Mesothelial cell of epicardium (in vitro differentiated cells): ENCODE results near the gene HBZ. TPM values are rescaled to one million over a fixed set of nuclear protein-coding genes. Genes with fewer than 3 reads are reported as not detected.

Experiments
- DNase-seq, 2 experiments: peaks; one replicate each; pipeline ENCODE4 v3.0.0; 2021; ENCODE audit warnings: low spot score in 2 of 2; ENCODE audit not compliant: unreplicated experiment in 2 of 2
- H3K27ac Mint-ChIP-seq: 2 replicates; pipeline ENCODE4 v1.8.0; 2021; ENCODE audit warnings: mixed read lengths
- H3K27me3 Mint-ChIP-seq: 2 replicates; pipeline ENCODE4 v1.8.0; 2021; ENCODE audit warnings: low read depth, mixed read lengths
- H3K36me3 Mint-ChIP-seq: 2 replicates; pipeline ENCODE4 v1.8.0; 2021; ENCODE audit warnings: mixed read lengths
- H3K4me1 Mint-ChIP-seq: 2 replicates; pipeline ENCODE4 v1.8.0; 2021; ENCODE audit warnings: mixed read lengths
- H3K4me3 Mint-ChIP-seq: 2 replicates; pipeline ENCODE4 v1.8.0; 2021; ENCODE audit warnings: mild to moderate bottlenecking, moderate library complexity, mixed read lengths
- H3K9me3 Mint-ChIP-seq: 2 replicates; pipeline ENCODE4 v1.8.0; 2021; ENCODE audit warnings: mixed read lengths
- CTCF ChIP-seq: fragments of 200-600 bp; sonication (generic); IDR thresholded peaks from one replicate; pipeline ENCODE4 v1.5.0; 2021; ENCODE audit warnings: antibody characterized with exemption; ENCODE audit not compliant: unreplicated experiment
- total RNA-seq: library from RNA; stranded (reverse); gene quantifications from 3 replicates; pipeline ENCODE4 v1.2.1, GENCODE V29; 2021

Gene HBZ
- total RNA-seq, 1 donor from 2014 or later, result not detected

- no peak for DNase-seq
- H3K27me3 Mint-ChIP-seq, result no peaks in the 10 kb centered on the region
- no peaks in the 10 kb centered on the region for H3K9me3 Mint-ChIP-seq
- no peaks in the 10 kb centered on the region for H3K4me1 Mint-ChIP-seq
- no peak overlapping the region for H3K4me3 Mint-ChIP-seq
- no peak overlapping the region for H3K27ac Mint-ChIP-seq
- no peak for TF ChIP-seq CTCF
- peaks cover 41% of the 10 kb centered on the region for H3K36me3 Mint-ChIP-seq
Measured at GRCh38 chr16:187330-187729, 34.9 kb downstream of the HBZ start.

GRCh38 chr16:188674-189073 lies 36.2 kb downstream of the HBZ start:
- Mint-ChIP-seq H3K9me3 (no peaks in the 10 kb centered on the region), H3K27ac (no peak overlapping the region), H3K4me1 (no peaks in the 10 kb centered on the region), H3K4me3 (no peak overlapping the region), H3K27me3 (no peaks in the 10 kb centered on the region), H3K36me3 (peaks cover 43% of the 10 kb centered on the region)
- DNase-seq, result no peak
- TF ChIP-seq CTCF, result no peak

GRCh38 chr16:189604-190186 lies 37.3 kb downstream of the HBZ start:
- peaks cover 51% of the 10 kb centered on the region for H3K36me3 Mint-ChIP-seq

GRCh38 chr16:191831-192230 lies 39.4 kb downstream of the HBZ start:
- H3K27me3 Mint-ChIP-seq, result no peaks in the 10 kb centered on the region
- no peaks in the 10 kb centered on the region for H3K4me1 Mint-ChIP-seq
- H3K36me3 Mint-ChIP-seq, result peaks cover 49% of the 10 kb centered on the region
- no peaks in the 10 kb centered on the region for H3K9me3 Mint-ChIP-seq
- no peak for TF ChIP-seq CTCF
- H3K4me3 Mint-ChIP-seq, result no peak overlapping the region
- H3K27ac Mint-ChIP-seq, result no peak overlapping the region
- DNase-seq, result no peak

More at GRCh38 chr16:189604-190186, 37.3 kb downstream of the HBZ start:
- Mint-ChIP-seq H3K27ac (no peak overlapping the region), H3K4me3 (no peak overlapping the region), H3K27me3 (no peaks in the 10 kb centered on the region), H3K9me3 (no peaks in the 10 kb centered on the region), H3K4me1 (no peaks in the 10 kb centered on the region)
- no peak for TF ChIP-seq CTCF
- DNase-seq, result no peak

- no peak for TF ChIP-seq CTCF
- no peak for DNase-seq
- no peak overlapping the region for H3K4me3 Mint-ChIP-seq
- H3K27ac Mint-ChIP-seq, result no peak overlapping the region
- no peaks in the 10 kb centered on the region for H3K27me3 Mint-ChIP-seq
- no peaks in the 10 kb centered on the region for H3K4me1 Mint-ChIP-seq
- H3K9me3 Mint-ChIP-seq, result no peaks in the 10 kb centered on the region
- H3K36me3 Mint-ChIP-seq, result peaks cover 48% of the 10 kb centered on the region
Measured at GRCh38 chr16:192686-193085, 40.2 kb downstream of the HBZ start.

- Mint-ChIP-seq H3K4me1 (no peaks in the 10 kb centered on the region), H3K36me3 (peaks cover 53% of the 10 kb centered on the region), H3K9me3 (no peaks in the 10 kb centered on the region), H3K27me3 (no peaks in the 10 kb centered on the region), H3K27ac (no peak overlapping the region), H3K4me3 (no peak overlapping the region)
- no peak for DNase-seq
- no peak for TF ChIP-seq CTCF
Measured at GRCh38 chr16:193441-193840, 41.0 kb downstream of the HBZ start.
